IMR-90 (cell line): ENCODE results near the gene CMSS1. TPM values are rescaled to one million over a fixed set of nuclear protein-coding genes. Genes with fewer than 3 reads are reported as not detected.
A peak's percentile ranks its signal among the peaks of the same experiment; 100 is the strongest.

Source experiments
- ATAC-seq: fragments of 200-7000 bp; cut with Tn5 transposase; 2 replicates; pipeline ENCODE4 v1.9.1; 2020; ENCODE audit warnings: low read depth, mild to moderate bottlenecking, moderate library complexity
- BruUV-seq: library from RNA; stranded (reverse); fragments of 400-500 nt; replicated peaks from 2 replicates; lab custom pipeline; 2021; lab: Mats Ljungman, UMichigan
- CTCF ChIA-PET: fragments of 300-600 bp; formaldehyde crosslinking; extraction: SDS; loops from one replicate; lab custom pipeline; 2021; ENCODE audit warnings: antibody characterized with exemption; lab: Yijun Ruan, JAX
- POLR2A ChIA-PET: fragments of 300-600 bp; sonication (Branson Sonifier 250); formaldehyde crosslinking; loops from one replicate; lab custom pipeline; 2022; ENCODE audit warnings: antibody characterized with exemption; ENCODE audit not compliant: unreplicated experiment; lab: Charles Lee
- DNase-seq: peaks from one replicate; pipeline ENCODE4 v3.0.0; 2013
- H2AFZ ChIP-seq: replicated peaks from 2 replicates; pipeline ENCODE3; 2013; ENCODE audit warnings: low read length, mild to moderate bottlenecking; ENCODE audit not compliant: poor library complexity
- H2AK5ac ChIP-seq: 2 replicates; pipeline ENCODE4 v1.6.1; 2013; ENCODE audit warnings: low read depth, low read length, inconsistent platforms
- H2AK9ac ChIP-seq: replicated peaks from 2 replicates; pipeline ENCODE3; 2013; ENCODE audit warnings: mild to moderate bottlenecking, low read depth, low read length, moderate library complexity; ENCODE audit not compliant: poor library complexity
- H2BK120ac ChIP-seq: 2 replicates; pipeline ENCODE4 v1.6.1; 2013; ENCODE audit warnings: low read depth, low read length, inconsistent platforms
- H2BK15ac ChIP-seq: 3 replicates; pipeline ENCODE4 v1.6.1; 2013; ENCODE audit warnings: low read depth, low read length, inconsistent platforms
- H2BK20ac ChIP-seq: 2 replicates; pipeline ENCODE4 v1.6.1; 2013; ENCODE audit warnings: low read depth, mild to moderate bottlenecking, inconsistent platforms, low read length, moderate library complexity
- H2BK5ac ChIP-seq: 2 replicates; pipeline ENCODE4 v1.6.1; 2013; ENCODE audit warnings: mild to moderate bottlenecking, low read depth, low read length, inconsistent platforms; ENCODE audit not compliant: poor library complexity, severe bottlenecking
- H3K14ac ChIP-seq: replicated peaks from 2 replicates; pipeline ENCODE4 v1.6.1; 2013; ENCODE audit warnings: low read depth, low read length, inconsistent platforms
- H3K18ac ChIP-seq: 2 replicates; pipeline ENCODE4 v1.6.1; 2013; ENCODE audit warnings: low read depth, low read length, control low read depth
- H3K23ac ChIP-seq: 2 replicates; pipeline ENCODE4 v1.6.1; 2013; ENCODE audit warnings: low read depth, low read length, inconsistent platforms
- H3K27ac ChIP-seq: 2 replicates; pipeline ENCODE4 v1.5.1; 2013; ENCODE audit warnings: mild to moderate bottlenecking, control low read depth, low read length; ENCODE audit not compliant: insufficient read depth
- H3K27me3 ChIP-seq: 2 replicates; pipeline ENCODE4 v1.6.1; 2013; ENCODE audit warnings: low read length; ENCODE audit not compliant: control insufficient read depth, insufficient read depth
- H3K36me3 ChIP-seq: 2 replicates; pipeline ENCODE4 v1.6.1; 2013; ENCODE audit warnings: low read length, mixed read lengths; ENCODE audit not compliant: control insufficient read depth, insufficient read depth
- H3K4ac ChIP-seq: 2 replicates; pipeline ENCODE4 v1.6.1; 2013; ENCODE audit warnings: low read depth, low read length, inconsistent platforms
- H3K4me1 ChIP-seq: 2 replicates; pipeline ENCODE4 v1.6.1; 2013; ENCODE audit warnings: low read length, mixed read lengths; ENCODE audit not compliant: control insufficient read depth, insufficient read depth
- H3K4me2 ChIP-seq: 2 replicates; pipeline ENCODE4 v1.6.1; 2013; ENCODE audit warnings: low read depth, mild to moderate bottlenecking, control low read depth, low read length, moderate library complexity
- H3K4me3 ChIP-seq: 2 replicates; pipeline ENCODE4 v1.5.1; 2013; ENCODE audit warnings: low read depth, mild to moderate bottlenecking, control low read depth, low read length, moderate library complexity; ENCODE audit not compliant: insufficient read depth
- H3K56ac ChIP-seq: 2 replicates; pipeline ENCODE4 v1.6.1; 2013; ENCODE audit warnings: low read length, inconsistent platforms; ENCODE audit not compliant: insufficient read depth; ENCODE audit errors: extremely low read depth
- H3K79me1 ChIP-seq, 2 experiments: 2 replicates each; pipeline ENCODE4 v1.6.1; 2013; ENCODE audit warnings: low read length in 2 of 2, inconsistent platforms in 1 of 2, low read depth in 1 of 2
- H3K9ac ChIP-seq: 2 replicates; pipeline ENCODE4 v1.6.1; 2013; ENCODE audit warnings: low read depth, low read length, control low read depth
- H3K9me1 ChIP-seq: 2 replicates; pipeline ENCODE4 v1.6.1; 2013; ENCODE audit warnings: low read length, inconsistent platforms; ENCODE audit not compliant: insufficient read depth
- H3K9me3 ChIP-seq: 2 replicates; pipeline ENCODE4 v1.6.1; 2013; ENCODE audit warnings: low read length; ENCODE audit not compliant: control insufficient read depth, insufficient read depth
- H4K20me1 ChIP-seq: 2 replicates; pipeline ENCODE4 v1.6.1; 2013; ENCODE audit warnings: low read length, inconsistent platforms; ENCODE audit not compliant: insufficient read depth
- H4K5ac ChIP-seq: 2 replicates; pipeline ENCODE4 v1.6.1; 2013; ENCODE audit warnings: mild to moderate bottlenecking, low read depth, low read length, control low read depth
- H4K8ac ChIP-seq, 2 experiments: 2 replicates each; pipeline ENCODE4 v1.6.1; 2013; ENCODE audit warnings: low read depth in 2 of 2, low read length in 2 of 2, control low read depth in 1 of 2, inconsistent platforms in 1 of 2
- H4K91ac ChIP-seq: 2 replicates; pipeline ENCODE4 v1.6.1; 2013; ENCODE audit warnings: low read depth, low read length, inconsistent platforms; ENCODE audit not compliant: insufficient read depth
- CEBPB ChIP-seq: IDR thresholded peaks from 2 replicates; pipeline ENCODE4 v1.6.1; 2012; ENCODE audit warnings: low read depth, low read length, improper control_type of control experiment
- CHD1 ChIP-seq: IDR thresholded peaks from 2 replicates; pipeline ENCODE4 v1.6.1; 2012; ENCODE audit warnings: low read depth, low read length, improper control_type of control experiment
- RAD21 ChIP-seq: IDR thresholded peaks from 2 replicates; pipeline ENCODE4 v1.6.1; 2012; ENCODE audit warnings: low read length, improper control_type of control experiment
- USF2 ChIP-seq: fragments of 150-350 bp; IDR thresholded peaks from 2 replicates; pipeline ENCODE4 v1.6.1; 2017; ENCODE audit warnings: mild to moderate bottlenecking, antibody characterized with exemption, low read length, low read depth
- WGBS, 2 experiments: methylation state at CpG; one replicate each; pipeline versions ENCODE4 v1.1.5 to v1.1.7; 2013; ENCODE audit warnings: missing lambda C conversion rate in 2 of 2; ENCODE audit not compliant: insufficient read length in 1 of 2; ENCODE audit errors: extremely low coverage in 2 of 2; 5-methylcytosine and 5-hydroxymethylcytosine counted together
- dilution Hi-C: fragments of 300-500 bp; cut with HindIII; formaldehyde crosslinking; loops from one replicate; pipeline ENCODE4 v1.14.3; 2018; ENCODE audit warnings: low sequenced_read_pairs; ENCODE audit not compliant: unreplicated experiment
- in situ Hi-C: fragments of 300-500 bp; cut with MboI; formaldehyde crosslinking; loops from 3 replicates; pipeline ENCODE4 v1.14.3; 2019; ENCODE audit warnings: low sequenced_read_pairs, inconsistent platforms, mixed read lengths
- intact Hi-C: fragments of 100-400 bp; cut with micrococcal nuclease; formaldehyde crosslinking; loops from 2 replicates; pipeline ENCODE4 v1.10.0; 2022
- polyA plus RNA-seq, 3 experiments: library from polyadenylated mRNA; depleted of rRNA; stranded (reverse); fragments of >200 nt; gene quantifications; 2 replicates each; pipeline ENCODE4 v1.2.3, GENCODE V29; 2012; ENCODE audit warnings: low replicate concordance in 1 of 3
- total RNA-seq: library from RNA; depleted of rRNA; stranded (reverse); fragments of >200 nt; gene quantifications from 2 replicates; pipeline ENCODE4 v1.2.3, GENCODE V29; 2012

Gene CMSS1
- total and polyA plus RNA-seq, 2 of the 4 experiments (the other 2 are of a cell fraction): 12.5 to 13.6 TPM

DNA sequence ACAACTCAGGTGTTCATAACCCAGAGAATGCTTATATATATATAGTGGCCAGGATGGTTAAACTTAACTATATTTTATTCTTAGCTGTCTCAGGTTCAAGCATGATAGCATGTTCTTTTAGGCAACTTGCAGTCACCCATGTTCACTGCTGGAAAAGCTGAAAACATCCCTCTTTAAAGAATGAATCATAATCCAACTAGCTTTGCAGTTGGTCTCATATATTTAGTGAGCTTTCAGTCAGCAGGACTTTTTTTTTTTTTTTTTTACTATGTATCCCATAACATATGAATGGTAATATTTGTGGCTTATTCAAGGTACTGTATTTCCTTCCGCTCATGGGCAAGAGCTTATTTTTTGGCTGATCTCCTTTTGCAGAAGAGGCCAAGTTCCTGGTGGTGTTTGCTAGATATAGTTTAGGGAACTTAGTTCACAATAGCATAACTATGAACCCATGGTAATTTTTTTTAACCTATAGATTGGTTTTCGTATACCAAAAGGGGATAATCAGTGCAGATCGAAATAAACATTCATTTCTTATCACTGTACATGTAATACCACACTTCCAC is 77.6 kb downstream of the CMSS1 start:
- H4K20me1 ChIP-seq: no peaks in the 10 kb centered on the region
- no peaks in the 10 kb centered on the region for H3K9me3 ChIP-seq
- TF ChIP-seq CEBPB (no peak), CHD1 (no peak), RAD21 (no peak), USF2 (no peak)
- H3K9me1 ChIP-seq: peaks cover 4% of the 10 kb centered on the region; the same call in 1 of the 2 replicates
- peak overlapping the region; percentile 30; the same call in 1 of the 2 replicates for H3K27ac ChIP-seq
- no peaks in the 10 kb centered on the region for H3K27me3 ChIP-seq
- ATAC-seq (no peak), DNase-seq (peak; percentile 41)
- H3K56ac ChIP-seq: peak overlapping the region; percentile 89
- H3K79me1 ChIP-seq: peaks cover 17 to 20% of the 10 kb centered on the region in 2 experiments
- H2AFZ ChIP-seq: no peak overlapping the region
- 100% methylated on average over 1 of the region's 3 CpGs; no CpG with 5 or more reads in 1 of the 2 experiments for WGBS, 2 experiments
- peak overlapping the region; percentile 95 for H2BK15ac ChIP-seq
- peak overlapping the region; percentile 91; the same call in 1 of the 2 replicates for H3K23ac ChIP-seq
- ChIA-PET CTCF (interaction anchor here (0.6 to 0.9 kb wide), 3 partner anchors 148 to 361 kb away, joined by 3 to 6 read pairs (median 3); no protein-coding TSS in a partner anchor), POLR2A (interaction anchor here (0.6 to 1.0 kb wide), 3 partner anchors 22 to 597 kb away, joined by 3 to 4 read pairs (median 4); partner anchors contain the start of gene TMEM45A)
- H3K36me3 ChIP-seq: no peaks in the 10 kb centered on the region
- H2BK20ac ChIP-seq: peak overlapping the region; percentile 97
- BruUV-seq: no TSS peak
- no peak overlapping the region for H3K9ac ChIP-seq
- peaks cover 14% of the 10 kb centered on the region for H3K4me1 ChIP-seq
- H2BK120ac ChIP-seq: peak overlapping the region; percentile 98
- H3K4me2 ChIP-seq: no peak overlapping the region
- H2AK9ac ChIP-seq: no peak overlapping the region
- dilution Hi-C loops: no loop called here
- peak overlapping the region; percentile 90 for H3K14ac ChIP-seq
- in situ Hi-C loops: no loop called here
- H2AK5ac ChIP-seq: peak overlapping the region; percentile 88
- H4K5ac ChIP-seq: peak overlapping the region; percentile 96; the same call in 1 of the 2 replicates
- intact Hi-C loops: no loop called here
- H2BK5ac ChIP-seq: peak overlapping the region; percentile 99
- peak overlapping the region; percentile 94 for H4K91ac ChIP-seq
- H4K8ac ChIP-seq: peak overlapping the region; percentile 66 to 98
- H3K4me3 ChIP-seq: no peak overlapping the region
- peak overlapping the region; percentile 98 for H3K18ac ChIP-seq
- peak overlapping the region; percentile 85 for H3K4ac ChIP-seq
